H1 (cell line): ENCODE results near the gene MS4A6A. TPM values are rescaled to one million over a fixed set of nuclear protein-coding genes. Genes with fewer than 3 reads are reported as not detected.

Source experiments
- CTCF ChIA-PET: fragments of 300-600 bp; sonication (Branson Sonifier 250); formaldehyde crosslinking; loops from one replicate; lab custom pipeline; 2021; ENCODE audit not compliant: partially characterized antibody; lab: Charles Lee
- POLR2A ChIA-PET: fragments of 300-600 bp; sonication (Branson Sonifier 250); formaldehyde crosslinking; loops from one replicate; lab custom pipeline; 2021; ENCODE audit warnings: inconsistent platforms; ENCODE audit not compliant: partially characterized antibody; lab: Charles Lee
- DNase-seq, 2 experiments: peaks; one replicate each; pipeline versions ENCODE4 v3.0.0 to v3.0.0-alpha.2; 2010 to 2022; ENCODE audit warnings: low spot score in 2 of 2, low read depth in 1 of 2, mixed read lengths in 1 of 2
- FAIRE-seq: peaks from 2 replicates; lab custom pipeline; 2011; peaks lifted over from hg19 to GRCh38; lab: Jason Lieb, UNC
- H2AFZ ChIP-seq: 2 replicates; pipeline ENCODE4 v1.8.1; 2012; ENCODE audit warnings: low read length, inconsistent platforms
- H2AK5ac ChIP-seq: 2 replicates; pipeline ENCODE4 v1.6.1; 2013; ENCODE audit warnings: low read depth, low read length
- H2BK120ac ChIP-seq: replicated peaks from 2 replicates; pipeline ENCODE3; 2013; ENCODE audit warnings: low read depth, low read length, inconsistent platforms
- H2BK12ac ChIP-seq: 2 replicates; pipeline ENCODE4 v1.6.1; 2013; ENCODE audit warnings: low read depth, low read length
- H2BK15ac ChIP-seq: 2 replicates; pipeline ENCODE4 v1.6.1; 2013; ENCODE audit warnings: low read length
- H2BK20ac ChIP-seq: 2 replicates; pipeline ENCODE4 v1.6.1; 2013; ENCODE audit warnings: low read length
- H2BK5ac ChIP-seq: 2 replicates; pipeline ENCODE4 v1.6.1; 2013; ENCODE audit warnings: low read depth, low read length
- H3K14ac ChIP-seq: 2 replicates; pipeline ENCODE4 v1.6.1; 2013; ENCODE audit warnings: inconsistent platforms; ENCODE audit not compliant: insufficient read length
- H3K18ac ChIP-seq: 2 replicates; pipeline ENCODE4 v1.6.1; 2013; ENCODE audit warnings: low read length; ENCODE audit errors: extremely low read depth
- H3K23ac ChIP-seq: 2 replicates; pipeline ENCODE4 v1.6.1; 2013; ENCODE audit warnings: inconsistent platforms; ENCODE audit not compliant: insufficient read length
- H3K23me2 ChIP-seq: 2 replicates; pipeline ENCODE4 v1.6.1; 2013; ENCODE audit warnings: low read depth, low read length
- H3K27ac ChIP-seq: 2 replicates; pipeline ENCODE4 v1.6.1; 2011; ENCODE audit warnings: low read depth, low read length, inconsistent platforms
- H3K27me3 ChIP-seq, 4 experiments: replicated peaks in 1 of 4; 1 replicate in 1 of 4; 2 replicates in 3 of 4; pipeline versions ENCODE4 v1.6.1 to v1.8.1; 2011 to 2013; ENCODE audit warnings: low read length in 3 of 4, mild to moderate bottlenecking in 3 of 4, inconsistent platforms in 2 of 4, mixed read lengths in 2 of 4, moderate library complexity in 1 of 4; ENCODE audit not compliant: control insufficient read depth in 3 of 4, insufficient read depth in 3 of 4; ENCODE audit errors: extremely low read depth in 1 of 4
- H3K36me3 ChIP-seq, 4 experiments: 2 replicates each; pipeline versions ENCODE4 v1.6.1 to v1.8.1; 2011 to 2013; ENCODE audit warnings: mild to moderate bottlenecking in 4 of 4, low read length in 3 of 4, moderate library complexity in 2 of 4, control low read depth in 1 of 4, inconsistent platforms in 1 of 4; ENCODE audit not compliant: insufficient read depth in 4 of 4, control insufficient read depth in 2 of 4
- H3K4ac ChIP-seq: replicated peaks from 2 replicates; pipeline ENCODE3; 2013; ENCODE audit warnings: low read length, low read depth, mixed read lengths, inconsistent platforms; ENCODE audit not compliant: insufficient read length
- H3K4me1 ChIP-seq, 4 experiments: replicated peaks in 1 of 4; 1 replicate in 1 of 4; 2 replicates in 3 of 4; pipeline versions ENCODE4 v1.6.1 to v1.8.1; 2011 to 2013; ENCODE audit warnings: low read length in 3 of 4, inconsistent platforms in 2 of 4, mixed read lengths in 1 of 4; ENCODE audit not compliant: insufficient read depth in 4 of 4, control insufficient read depth in 3 of 4
- H3K4me2 ChIP-seq, 2 experiments: 2 replicates each; pipeline versions ENCODE4 v1.6.1 to v1.8.1; 2011 to 2013; ENCODE audit warnings: low read depth in 2 of 2, low read length in 2 of 2, control low read depth in 1 of 2, inconsistent platforms in 1 of 2, mild to moderate bottlenecking in 1 of 2; ENCODE audit not compliant: insufficient read depth in 1 of 2
- H3K4me3 ChIP-seq, 4 experiments: fragments of 200-600, 300-600 bp in 1 of 4; sonication (generic), shearing (Covaris generic), sonication (Bioruptor Twin) in 1 of 4; 2 replicates each; pipeline versions ENCODE4 v1.5.1 to v1.8.1; 2011 to 2016; ENCODE audit warnings: low read length in 4 of 4, low read depth in 3 of 4, control low read depth in 2 of 4, inconsistent platforms in 2 of 4, mild to moderate bottlenecking in 2 of 4, mixed read lengths in 1 of 4, moderate library complexity in 1 of 4; ENCODE audit not compliant: insufficient read depth in 2 of 4; ENCODE audit errors: extremely low read depth in 1 of 4
- H3K56ac ChIP-seq: replicated peaks from 2 replicates; pipeline ENCODE3; 2013; ENCODE audit warnings: low read depth, mild to moderate bottlenecking, mixed read lengths, low read length, inconsistent platforms; ENCODE audit not compliant: insufficient read length
- H3K79me1 ChIP-seq: 2 replicates; pipeline ENCODE4 v1.6.1; 2013; ENCODE audit warnings: low read depth, low read length, control low read depth
- H3K79me2 ChIP-seq, 2 experiments: 2 replicates each; pipeline versions ENCODE4 v1.6.1 to v1.8.1; 2012 to 2013; ENCODE audit warnings: low read length in 2 of 2, mild to moderate bottlenecking in 2 of 2, inconsistent platforms in 1 of 2; ENCODE audit not compliant: insufficient read depth in 2 of 2, control insufficient read depth in 1 of 2
- H3K9ac ChIP-seq, 4 experiments: replicated peaks in 1 of 4; 1 replicate in 1 of 4; 2 replicates in 3 of 4; pipeline versions ENCODE4 v1.6.1 to v1.8.1; 2011 to 2013; ENCODE audit warnings: low read depth in 3 of 4, low read length in 3 of 4, control low read depth in 2 of 4, mild to moderate bottlenecking in 2 of 4, moderate library complexity in 2 of 4, inconsistent platforms in 1 of 4; ENCODE audit errors: extremely low read depth in 1 of 4
- H3K9me3 ChIP-seq, 2 experiments: 2 replicates each; pipeline versions ENCODE4 v1.6.1 to v1.8.1; 2012 to 2013; ENCODE audit warnings: mild to moderate bottlenecking in 2 of 2, moderate library complexity in 2 of 2, control low read depth in 1 of 2, inconsistent platforms in 1 of 2, low read depth in 1 of 2, low read length in 1 of 2, mixed read lengths in 1 of 2; ENCODE audit not compliant: insufficient read depth in 2 of 2
- H4K20me1 ChIP-seq, 2 experiments: replicated peaks in 1 of 2; 2 replicates each; pipeline versions ENCODE3 to v1.8.1; 2011 to 2013; ENCODE audit warnings: inconsistent platforms in 2 of 2, low read length in 2 of 2, mild to moderate bottlenecking in 1 of 2; ENCODE audit not compliant: insufficient read depth in 2 of 2, control insufficient read depth in 1 of 2
- H4K5ac ChIP-seq: 2 replicates; pipeline ENCODE4 v1.6.1; 2013; ENCODE audit warnings: low read length, low read depth, mixed read lengths, inconsistent platforms; ENCODE audit not compliant: insufficient read length
- H4K8ac ChIP-seq: 2 replicates; pipeline ENCODE4 v1.8.0; 2013; ENCODE audit warnings: mild to moderate bottlenecking, moderate library complexity, low read length, inconsistent platforms; ENCODE audit not compliant: insufficient read depth; ENCODE audit errors: extremely low read depth
- H4K91ac ChIP-seq: replicated peaks from 2 replicates; pipeline ENCODE3; 2013; ENCODE audit warnings: low read length, mixed read lengths, inconsistent platforms; ENCODE audit not compliant: insufficient read length
- BACH1 ChIP-seq: IDR thresholded peaks from 2 replicates; pipeline ENCODE4 v1.6.1; 2012; ENCODE audit warnings: low read length, improper control_type of control experiment
- HDAC6 ChIP-seq: IDR thresholded peaks from one replicate; pipeline ENCODE4 v1.7.1; 2012; ENCODE audit warnings: low read depth, mild to moderate bottlenecking, inconsistent platforms, low read length, moderate library complexity
- MAFK ChIP-seq: IDR thresholded peaks from 2 replicates; pipeline ENCODE4 v1.6.1; 2012; ENCODE audit warnings: low read depth, mild to moderate bottlenecking, improper control_type of control experiment, low read length
- POLR2AphosphoS5 ChIP-seq: IDR thresholded peaks from 2 replicates; pipeline ENCODE4 v1.6.1; 2011; ENCODE audit warnings: low read depth, low read length
- POU5F1 ChIP-seq: IDR thresholded peaks from 2 replicates; pipeline ENCODE4 v1.6.1; 2011; ENCODE audit warnings: low read depth, mild to moderate bottlenecking, low read length, moderate library complexity
- SIN3A ChIP-seq, 2 experiments: IDR thresholded peaks in 1 of 2; conservative IDR thresholded peaks in 1 of 2; 2 replicates each; pipeline ENCODE4 v1.6.1; 2011 to 2012; ENCODE audit warnings: low read length in 2 of 2, improper control_type of control experiment in 1 of 2, low read depth in 1 of 2, mild to moderate bottlenecking in 1 of 2
- SP4 ChIP-seq: IDR thresholded peaks from 2 replicates; pipeline ENCODE4 v1.6.1; 2012; ENCODE audit warnings: low read length, inconsistent platforms
- WGBS, 2 experiments: shearing (Covaris generic) in 1 of 2; methylation state at CpG; one replicate each; pipeline versions ENCODE4 v1.1.6 to v1.1.7; 2013 to 2015; ENCODE audit warnings: low lambda C conversion rate in 2 of 2, mixed read lengths in 2 of 2, inconsistent platforms in 1 of 2, low coverage in 1 of 2, missing lambda C conversion rate in 1 of 2; ENCODE audit not compliant: insufficient replicate concordance in 2 of 2, insufficient coverage in 1 of 2, insufficient read length in 1 of 2; ENCODE audit errors: extremely low coverage in 1 of 2, missing lambda C conversion rate in 1 of 2; 5-methylcytosine and 5-hydroxymethylcytosine counted together
- polyA plus RNA-seq, 7 experiments: library from polyadenylated mRNA; depleted of rRNA in 3 of 7; stranded (reverse) in 5 of 7; unstranded in 2 of 7; fragments of >200 nt in 5 of 7; fragments of 200-250 nt in 2 of 7; gene quantifications; 1 replicate in 5 of 7; 2 replicates in 1 of 7; 4 replicates in 1 of 7; pipeline versions ENCODE4 v1.2.1 to v1.2.3, GENCODE V29; 2011 to 2013; ENCODE audit warnings: missing spikeins in 2 of 7, mixed read lengths in 2 of 7
- total RNA-seq: library from RNA; stranded (reverse); fragmentation: NEBNext Ultra II Directional; extraction: Animal tissue kit (Norgen Biotek cat#: 25700); gene quantifications from 2 replicates; pipeline ENCODE4 v1.2.1, GENCODE V29; 2021

The MS4A6A gene
- total and polyA plus RNA-seq, 2 of the 8 experiments (the other 6 are each of a cell fraction or from before 2014, with no cell fraction given): not detected

- Histone ChIP-seq H3K79me1 (no peaks in the 10 kb centered on the region), H3K9me3 (no peaks in the 10 kb centered on the region), H2BK12ac (no peak overlapping the region), H3K27ac (no peak overlapping the region), H3K23me2 (no peaks in the 10 kb centered on the region), H2BK20ac (no peak overlapping the region), H3K4ac (no peak overlapping the region), H4K5ac (no peak overlapping the region), H2AFZ (no peak overlapping the region), H3K27me3 (no peaks in the 10 kb centered on the region), H4K20me1 (no peaks in the 10 kb centered on the region), H3K56ac (no peak overlapping the region), H3K9ac (no peak overlapping the region), H3K36me3 (no peaks in the 10 kb centered on the region), H3K79me2 (no peaks in the 10 kb centered on the region), H3K14ac (no peak overlapping the region), H2BK5ac (no peak overlapping the region), H2BK120ac (no peak overlapping the region), H3K18ac (no peak overlapping the region), H2AK5ac (no peak overlapping the region), H3K4me3 (no peak overlapping the region), H4K8ac (no peak overlapping the region), H3K23ac (no peak overlapping the region), H2BK15ac (no peak overlapping the region), H4K91ac (no peak overlapping the region), H3K4me2 (no peak overlapping the region), H3K4me1 (no peaks in the 10 kb centered on the region)
- DNase-seq (no peak), FAIRE-seq (no peak)
- no peak for TF ChIP-seq SP4
- TF ChIP-seq SIN3A (conservative IDR thresholded peaks at IDR 0.05 in 1 of 2, IDR thresholded peaks at IDR 0.05 in 1 of 2; ENCODE audit: low read depth in 1 of 2, low read length in 2 of 2): no peak
- no peak for TF ChIP-seq POU5F1
- TF ChIP-seq BACH1: no peak
- no peak for TF ChIP-seq POLR2AphosphoS5
- TF ChIP-seq MAFK: no peak
- no peak for TF ChIP-seq HDAC6
- POLR2A ChIA-PET: no interaction called here
- 84% methylated on average over 2 of the region's 2 CpGs; no CpG with 5 or more reads in 1 of the 2 experiments for WGBS, 2 experiments
- CTCF ChIA-PET: no interaction called here
These were observed 21.8 kb downstream of the MS4A6A start for GRCh38 chr11:60161107-60161506.
